ENCODE data around the gene FITM1. TPM values are rescaled to one million over a fixed set of nuclear protein-coding genes. Genes with fewer than 3 reads are reported as not detected.

Gene FITM1
- total RNA-seq (2014; rRNA removed; shearing (Covaris generic)) = 0.88 TPM in 1 of 2 replicates, not detected in the other

GRCh38 chr14:24130380-24130716 is at the start of gene FITM1:
FITM1 (plus strand) TSS chr14:24130659; CDS start chr14:24131564, 905 bp downstream.
- in situ Hi-C loops (cut with HindIII; ENCODE audit: low sequenced_read_pairs) = no loop called here
- DNase-seq (ENCODE audit: low spot score) = no peak

GRCh38 chr14:24080888-24081738 is 49.3 kb upstream of the FITM1 start:
- in situ Hi-C loops (cut with HindIII; ENCODE audit: low sequenced_read_pairs) = no loop called here
- DNase-seq (ENCODE audit: low spot score) = peak; percentile 84

- in situ Hi-C loops (cut with HindIII; ENCODE audit: low sequenced_read_pairs) = no loop called here
- DNase-seq (ENCODE audit: low spot score) = peak; percentile 40
Measured at GRCh38 chr14:24081739-24082211, 48.7 kb upstream of the FITM1 start.

GRCh38 chr14:24082411-24083080 is 47.9 kb upstream of the FITM1 start:
- in situ Hi-C loops (cut with HindIII; ENCODE audit: low sequenced_read_pairs) = no loop called here
- DNase-seq (ENCODE audit: low spot score) = no peak

- DNase-seq (ENCODE audit: low spot score) = no peak
- in situ Hi-C loops (cut with HindIII; ENCODE audit: low sequenced_read_pairs) = no loop called here
Measured at GRCh38 chr14:24083462-24083861, 47.0 kb upstream of the FITM1 start.

GRCh38 chr14:24084440-24084839 is 46.0 kb upstream of the FITM1 start:
- in situ Hi-C loops (cut with HindIII; ENCODE audit: low sequenced_read_pairs) = no loop called here
- no peak for DNase-seq (ENCODE audit: low spot score)

GRCh38 chr14:24085215-24085614 is 45.2 kb upstream of the FITM1 start:
- no peak for DNase-seq (ENCODE audit: low spot score)
- in situ Hi-C loops (cut with HindIII; ENCODE audit: low sequenced_read_pairs) = no loop called here

- no peak for DNase-seq (ENCODE audit: low spot score)
- in situ Hi-C loops (cut with HindIII; ENCODE audit: low sequenced_read_pairs) = no loop called here
Measured at GRCh38 chr14:24086193-24086955, 44.1 kb upstream of the FITM1 start.

GRCh38 chr14:24087004-24087403 is 43.5 kb upstream of the FITM1 start:
- in situ Hi-C loops (cut with HindIII; ENCODE audit: low sequenced_read_pairs) = no loop called here
- DNase-seq (ENCODE audit: low spot score) = no peak

GRCh38 chr14:24088095-24088494 is 42.4 kb upstream of the FITM1 start:
- in situ Hi-C loops (cut with HindIII; ENCODE audit: low sequenced_read_pairs) = no loop called here
- no peak for DNase-seq (ENCODE audit: low spot score)

- in situ Hi-C loops (cut with HindIII; ENCODE audit: low sequenced_read_pairs) = no loop called here
- DNase-seq (ENCODE audit: low spot score) = no peak
Measured at GRCh38 chr14:24089890-24090289, 40.6 kb upstream of the FITM1 start.

- in situ Hi-C loops (cut with HindIII; ENCODE audit: low sequenced_read_pairs) = no loop called here
- DNase-seq (ENCODE audit: low spot score) = no peak
Measured at GRCh38 chr14:24092110-24092504, 38.4 kb upstream of the FITM1 start.

GRCh38 chr14:24092505-24093206 is 37.8 kb upstream of the FITM1 start:
- no peak for DNase-seq (ENCODE audit: low spot score)
- in situ Hi-C loops (cut with HindIII; ENCODE audit: low sequenced_read_pairs) = no loop called here

- DNase-seq (ENCODE audit: low spot score) = no peak
- in situ Hi-C loops (cut with HindIII; ENCODE audit: low sequenced_read_pairs) = no loop called here
Measured at GRCh38 chr14:24093207-24093900, 37.1 kb upstream of the FITM1 start.

- in situ Hi-C loops (cut with HindIII; ENCODE audit: low sequenced_read_pairs) = no loop called here
- DNase-seq (ENCODE audit: low spot score) = peak; percentile 82
Measured at GRCh38 chr14:24093901-24094840, 36.3 kb upstream of the FITM1 start, which contains the start of gene PCK2. PCK2 (plus strand) TSS chr14:24094311; CDS start chr14:24094406, 95 bp downstream.

- no peak for DNase-seq (ENCODE audit: low spot score)
- in situ Hi-C loops (cut with HindIII; ENCODE audit: low sequenced_read_pairs) = no loop called here
Measured at GRCh38 chr14:24094841-24095270, 35.6 kb upstream of the FITM1 start.

- in situ Hi-C loops (cut with HindIII; ENCODE audit: low sequenced_read_pairs) = no loop called here
- peak; percentile 39 for DNase-seq (ENCODE audit: low spot score)
Measured at GRCh38 chr14:24095271-24096068, 35.0 kb upstream of the FITM1 start.

All from G401 (cell line).